ENCODE data around the gene RAD51B.

RAD51B gene

GRCh38 chr14:68199554-68200151 lies 380.1 kb downstream of the RAD51B start:
- peak; percentile 37 for TF ChIP-seq CTCF (IDR thresholded peaks at IDR 0.05; ENCODE audit: low read length, missing control alignments)
- H3K4me3 ChIP-seq (replicated peaks; ENCODE audit: low read depth, low read length): no peak overlapping the region
- peak; percentile 98 for DNase-seq (ENCODE audit: low read depth)

GRCh38 chr14:68203871-68204270 lies 384.3 kb downstream of the RAD51B start:
- TF ChIP-seq CTCF (IDR thresholded peaks at IDR 0.05; ENCODE audit: low read length, missing control alignments): no peak
- H3K4me3 ChIP-seq (replicated peaks; ENCODE audit: low read depth, low read length): no peak overlapping the region
- DNase-seq (ENCODE audit: low read depth): no peak

DNA sequence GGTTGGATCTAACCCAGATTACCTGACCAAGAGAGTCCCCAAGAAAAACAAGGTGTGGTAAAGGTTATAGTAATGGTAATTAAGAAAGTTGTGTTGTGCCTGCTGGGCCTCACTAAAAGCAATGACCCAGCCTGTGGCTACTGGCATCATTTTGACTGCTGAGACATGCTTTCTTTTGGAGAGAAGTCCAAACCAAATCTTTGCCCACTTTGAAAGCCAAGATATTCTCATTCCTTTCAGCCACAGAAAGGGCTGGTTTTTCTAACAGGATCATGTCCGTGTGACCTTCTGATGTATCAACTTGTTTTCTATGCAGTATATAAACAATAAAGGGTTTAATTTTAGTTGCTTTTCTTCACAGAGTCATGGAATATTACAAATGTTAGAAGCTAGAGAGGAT lies 388.6 kb downstream of the RAD51B start:
- no peak for TF ChIP-seq CTCF (IDR thresholded peaks at IDR 0.05; ENCODE audit: low read length, missing control alignments)
- H3K4me3 ChIP-seq (replicated peaks; ENCODE audit: low read depth, low read length): no peak overlapping the region
- DNase-seq (ENCODE audit: low read depth): no peak

- no peak for TF ChIP-seq CTCF (IDR thresholded peaks at IDR 0.05; ENCODE audit: low read length, missing control alignments)
- no peak for DNase-seq (ENCODE audit: low read depth)
- H3K4me3 ChIP-seq (replicated peaks; ENCODE audit: low read depth, low read length): no peak overlapping the region
These were observed 389.2 kb downstream of the RAD51B start for GRCh38 chr14:68208626-68209317.

- TF ChIP-seq CTCF (IDR thresholded peaks at IDR 0.05; ENCODE audit: low read length, missing control alignments): no peak
- no peak overlapping the region for H3K4me3 ChIP-seq (replicated peaks; ENCODE audit: low read depth, low read length)
- peak; percentile 96 for DNase-seq (ENCODE audit: low read depth)
These were observed 391.2 kb downstream of the RAD51B start for GRCh38 chr14:68210729-68211299.

DNA sequence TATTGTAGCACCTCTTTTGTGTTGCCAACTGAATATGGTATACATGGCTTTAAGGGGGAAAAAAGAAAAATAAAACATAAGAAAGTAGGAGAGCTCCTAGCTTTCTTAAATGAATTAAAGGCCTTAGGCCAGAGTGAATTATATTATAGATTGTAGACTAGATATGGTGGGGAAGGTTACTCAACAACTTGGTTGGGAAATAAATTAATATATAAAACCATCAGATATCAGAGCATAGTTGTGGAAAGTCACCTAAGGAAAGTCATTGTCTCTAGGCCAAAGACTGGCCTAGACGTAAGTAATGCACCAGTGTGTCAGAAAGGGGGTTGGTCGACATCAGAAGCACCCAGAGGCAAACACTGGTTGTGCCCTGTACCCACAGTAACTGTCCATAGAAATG lies 391.8 kb downstream of the RAD51B start:
- no peak for TF ChIP-seq CTCF (IDR thresholded peaks at IDR 0.05; ENCODE audit: low read length, missing control alignments)
- no peak for DNase-seq (ENCODE audit: low read depth)
- H3K4me3 ChIP-seq (replicated peaks; ENCODE audit: low read depth, low read length): no peak overlapping the region
